B cell (primary cell): ENCODE results near the gene MZB1. TPM values are rescaled to one million over a fixed set of nuclear protein-coding genes. Genes with fewer than 3 reads are reported as not detected.

Source experiments
- ATAC-seq: fragments of 200-7000 bp; cut with Tn5 transposase; one replicate; pipeline ENCODE4 v1.10.0; 2021; ENCODE audit warnings: low read depth, mild to moderate bottlenecking, moderate number of reproducible peaks, moderate library complexity
- CTCF ChIA-PET: fragments of 350-600 bp; sonication (Branson Sonifier 250); formaldehyde crosslinking; loops from one replicate; lab custom pipeline; 2021; ENCODE audit warnings: antibody characterized with exemption, inconsistent platforms; lab: Charles Lee
- POLR2A ChIA-PET: fragments of 350-600 bp; sonication (Branson Sonifier 250); formaldehyde crosslinking; loops from one replicate; lab custom pipeline; 2021; ENCODE audit warnings: antibody characterized with exemption; lab: Charles Lee
- DNase-seq: peaks from one replicate; pipeline ENCODE4 v3.0.0; 2013
- H2AFZ ChIP-seq: 2 replicates; pipeline ENCODE4 v1.6.1; 2012; ENCODE audit warnings: mild to moderate bottlenecking, low read depth, low read length; ENCODE audit not compliant: insufficient read depth, poor library complexity, severe bottlenecking
- H3K27ac ChIP-seq, 2 donors: 1 replicate in 1 of 2; 2 replicates in 1 of 2; pipeline ENCODE4 v1.5.1; 2012 to 2013; ENCODE audit warnings: low read length in 2 of 2, mild to moderate bottlenecking in 2 of 2, moderate library complexity in 1 of 2
- H3K27me3 ChIP-seq, 4 experiments: fragments of 200-600 bp in 1 of 4; sonication (generic) in 1 of 4; replicated peaks in 1 of 4; 1 replicate in 2 of 4; 2 replicates in 2 of 4; pipeline versions ENCODE4 v1.6.1 to v1.7.0; 2013 to 2016; ENCODE audit warnings: low read length in 3 of 4, mild to moderate bottlenecking in 2 of 4, mixed read lengths in 1 of 4, moderate library complexity in 1 of 4; ENCODE audit not compliant: insufficient read depth in 4 of 4, control insufficient read depth in 3 of 4; ENCODE audit errors: control extremely low read depth in 1 of 4
- H3K36me3 ChIP-seq, 2 experiments: replicated peaks in 1 of 2; 1 replicate in 1 of 2; 2 replicates in 1 of 2; pipeline versions ENCODE4 v1.6.1 to v1.7.1; 2013; ENCODE audit warnings: low read length in 1 of 2; ENCODE audit not compliant: insufficient read depth in 2 of 2, control insufficient read depth in 1 of 2; ENCODE audit errors: control extremely low read depth in 1 of 2, extremely low read depth in 1 of 2
- H3K4me1 ChIP-seq, 2 donors: fragments of 200-600 bp in 1 of 2; sonication (generic) in 1 of 2; 1 replicate in 1 of 2; 2 replicates in 1 of 2; pipeline versions ENCODE4 v1.5.1 to v1.6.1; 2013 to 2017; ENCODE audit warnings: low read length in 2 of 2; ENCODE audit not compliant: control insufficient read depth in 2 of 2, insufficient read depth in 2 of 2
- H3K4me2 ChIP-seq: replicated peaks from 2 replicates; pipeline ENCODE3; 2012; ENCODE audit warnings: mild to moderate bottlenecking, low read depth, low read length; ENCODE audit not compliant: poor library complexity, severe bottlenecking
- H3K4me3 ChIP-seq, 5 experiments: fragments of 200-600 bp in 1 of 5; sonication (generic) in 1 of 5; 1 replicate in 3 of 5; 2 replicates in 2 of 5; pipeline versions ENCODE4 v1.5.1 to v1.7.0; 2011 to 2016; ENCODE audit warnings: low read length in 4 of 5, mild to moderate bottlenecking in 4 of 5, low read depth in 2 of 5, control low read depth in 1 of 5, moderate library complexity in 1 of 5; ENCODE audit not compliant: insufficient read depth in 1 of 5; ENCODE audit errors: control extremely low read depth in 1 of 5, extremely low read depth in 1 of 5
- H3K79me2 ChIP-seq: fragments of 200-600 bp; sonication (generic); one replicate; pipeline ENCODE4 v1.6.0; 2016; ENCODE audit warnings: low read length; ENCODE audit not compliant: control insufficient read depth, insufficient read depth
- H3K9ac ChIP-seq: fragments of 200-600 bp; sonication (generic); 2 replicates; pipeline ENCODE4 v1.6.1; 2017; ENCODE audit warnings: mild to moderate bottlenecking, low read length, moderate library complexity
- H3K9me3 ChIP-seq, 3 donors: one replicate each; pipeline versions ENCODE4 v1.6.1 to v1.7.1; 2013; ENCODE audit warnings: low read length in 2 of 3; ENCODE audit not compliant: control insufficient read depth in 2 of 3, insufficient read depth in 1 of 3; ENCODE audit errors: control extremely low read depth in 1 of 3
- H4K20me1 ChIP-seq: 2 replicates; pipeline ENCODE4 v1.6.0; 2012; ENCODE audit warnings: mild to moderate bottlenecking, low read length; ENCODE audit not compliant: insufficient read depth, control insufficient read depth, poor library complexity, severe bottlenecking
- H3K27ac Mint-ChIP-seq: one replicate; pipeline ENCODE4 v1.8.0; 2021; ENCODE audit warnings: mixed read lengths
- H3K27me3 Mint-ChIP-seq: one replicate; pipeline ENCODE4 v1.8.0; 2021; ENCODE audit warnings: mixed read lengths
- H3K4me1 Mint-ChIP-seq: one replicate; pipeline ENCODE4 v1.8.0; 2021; ENCODE audit warnings: mixed read lengths
- H3K4me3 Mint-ChIP-seq: one replicate; pipeline ENCODE4 v1.8.0; 2021; ENCODE audit warnings: mixed read lengths
- H3K9me3 Mint-ChIP-seq: one replicate; pipeline ENCODE4 v1.8.0; 2022; ENCODE audit warnings: mixed read lengths; ENCODE audit not compliant: insufficient read depth
- CTCF ChIP-seq: fragments of 200-600 bp; IDR thresholded peaks from one replicate; pipeline ENCODE4 v1.8.0; 2022; ENCODE audit warnings: antibody characterized with exemption, mild to moderate bottlenecking
- EZH2 ChIP-seq: IDR thresholded peaks from 2 replicates; pipeline ENCODE4 v1.6.1; 2012; ENCODE audit warnings: borderline replicate concordance, low read depth, mild to moderate bottlenecking, moderate library complexity, low read length; ENCODE audit not compliant: insufficient read depth, poor library complexity, severe bottlenecking
- WGBS: methylation state at CpG from one replicate; pipeline ENCODE4 v1.1.5; 2013; ENCODE audit warnings: missing lambda C conversion rate; ENCODE audit not compliant: insufficient coverage; 5-methylcytosine and 5-hydroxymethylcytosine counted together
- intact Hi-C: fragments of 100-400 bp; cut with micrococcal nuclease; formaldehyde crosslinking; loops from one replicate; pipeline ENCODE4 v1.10.0; 2022
- polyA plus RNA-seq: library from polyadenylated mRNA; depleted of rRNA; stranded (reverse); fragments of >200 nt; gene quantifications from 2 replicates; pipeline ENCODE4 v1.2.3, GENCODE V29; 2012
- total RNA-seq, 2 donors: library from RNA; stranded (reverse); fragments of 120-200 nt in 1 of 2; gene quantifications; 1 replicate in 1 of 2; 2 replicates in 1 of 2; pipeline versions ENCODE4 v1.2.3 to v1.2.4, GENCODE V29; 2013 to 2022

MZB1 gene
- total and polyA plus RNA-seq, 2 donors (not counting 1 experiment from before 2014, with no cell fraction given): 72.2 to 306 TPM

- peaks cover 0 to 8% of the 10 kb centered on the region in 2 experiments for H3K36me3 ChIP-seq
- 94% methylated on average over 40 of the region's 47 CpGs for WGBS
- ChIA-PET POLR2A (no interaction called here), CTCF (interaction anchor here (1.3 to 2.0 kb wide), 3 partner anchors 9 to 25 kb away, joined by 3 to 7 read pairs (median 3); no protein-coding TSS in a partner anchor)
- H3K27ac Mint-ChIP-seq: no peak overlapping the region
- H3K27me3 ChIP-seq: no peaks in the 10 kb centered on the region
- no peak overlapping the region for H3K27ac ChIP-seq
- H3K4me3 Mint-ChIP-seq: no peak overlapping the region
- ATAC-seq (no peak), DNase-seq (no peak)
- TF ChIP-seq CTCF (no peak), EZH2 (no peak)
- peaks cover 8 to 15% of the 10 kb centered on the region in 2 donors for H3K4me1 ChIP-seq
- H3K27me3 Mint-ChIP-seq: no peaks in the 10 kb centered on the region
- no peak overlapping the region for H3K4me2 ChIP-seq
- no peaks in the 10 kb centered on the region for H3K9me3 ChIP-seq
- H2AFZ ChIP-seq: no peak overlapping the region
- H3K4me1 Mint-ChIP-seq: peaks cover 14% of the 10 kb centered on the region
- peaks cover 28% of the 10 kb centered on the region for H3K79me2 ChIP-seq
- intact Hi-C loops: no loop called here
- no peak overlapping the region for H3K9ac ChIP-seq
- H4K20me1 ChIP-seq: no peaks in the 10 kb centered on the region
- H3K4me3 ChIP-seq: no peak overlapping the region
- H3K9me3 Mint-ChIP-seq: no peaks in the 10 kb centered on the region
Observed at GRCh38 chr5:139378101-139378825, 11.4 kb downstream of the MZB1 start.

GRCh38 chr5:139377226-139377625, 12.5 kb downstream of the MZB1 start:
- no peak for DNase-seq
- H3K36me3 ChIP-seq: peaks cover 0 to 15% of the 10 kb centered on the region in 2 experiments
- Mint-ChIP-seq H3K9me3 (no peaks in the 10 kb centered on the region), H3K4me1 (peaks cover 9% of the 10 kb centered on the region), H3K27ac (no peak overlapping the region), H3K27me3 (no peaks in the 10 kb centered on the region), H3K4me3 (no peak overlapping the region)
- TF ChIP-seq EZH2 (no peak), CTCF (no peak)
- intact Hi-C loops: no loop called here
- peaks cover 5 to 8% of the 10 kb centered on the region in 2 donors for H3K4me1 ChIP-seq
- H3K4me2 ChIP-seq: no peak overlapping the region
- no peak overlapping the region for H2AFZ ChIP-seq
- H3K9me3 ChIP-seq: no peaks in the 10 kb centered on the region
- H3K27ac ChIP-seq: no peak overlapping the region
- ChIA-PET CTCF (interaction anchor here (1.1 to 2.0 kb wide), 4 partner anchors 8 to 126 kb away, joined by 3 to 7 read pairs (median 4); no protein-coding TSS in a partner anchor), POLR2A (no interaction called here)
- no peak overlapping the region for H3K4me3 ChIP-seq
- H3K79me2 ChIP-seq: peaks cover 28% of the 10 kb centered on the region
- ATAC-seq: no peak
- H3K27me3 ChIP-seq: no peaks in the 10 kb centered on the region
- H3K9ac ChIP-seq: no peak overlapping the region
- H4K20me1 ChIP-seq: no peaks in the 10 kb centered on the region
- WGBS: 96% methylated on average over 3 of the region's 3 CpGs
